ENCODE data around the gene NINJ1. TPM values are rescaled to one million over a fixed set of nuclear protein-coding genes. Genes with fewer than 3 reads are reported as not detected.
A peak's percentile ranks its signal among the peaks of the same experiment; 100 is the strongest.

NINJ1 gene
- total and polyA plus RNA-seq, 2 of the 4 experiments (the other 2 are of a cell fraction): 21.9 to 38.8 TPM

DNA sequence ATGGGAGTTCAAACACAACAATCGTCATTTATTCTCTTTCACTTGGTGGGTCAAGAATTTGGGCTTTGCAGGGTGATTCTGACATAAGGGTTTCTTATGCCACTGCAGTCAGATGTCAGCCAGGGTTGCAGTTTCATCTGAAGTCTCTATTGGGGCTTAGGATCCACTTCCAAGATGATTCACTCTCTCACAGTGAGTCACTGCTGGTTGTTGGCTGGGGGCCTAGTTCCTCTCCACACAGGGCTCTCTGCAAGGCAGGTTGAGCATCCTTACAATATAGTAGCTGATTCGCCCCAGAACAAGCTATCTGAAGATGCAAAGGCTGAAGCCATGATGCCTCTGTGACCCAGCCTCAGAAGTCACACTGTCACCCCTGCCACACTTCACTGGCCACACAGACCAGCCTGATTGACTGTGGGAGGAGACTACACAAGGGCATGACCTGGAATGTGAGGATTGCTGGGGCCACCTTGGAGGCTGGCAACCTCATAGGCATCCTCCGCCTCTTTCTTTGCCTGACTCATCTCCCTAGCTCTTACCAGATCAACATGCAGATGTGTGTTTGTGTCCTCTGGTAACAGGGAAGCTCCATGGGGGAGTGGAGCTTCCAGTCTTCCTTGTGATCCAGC is 42.5 kb downstream of the NINJ1 start:
- peaks cover 19% of the 10 kb centered on the region for H3K9me3 ChIP-seq (ENCODE audit: control insufficient read depth, insufficient read depth, low read length)
- intact Hi-C loops (cut with micrococcal nuclease): loop anchor here (10.0 kb wide), 1 partner anchor 363 kb away; the partner anchor contains the start of genes FAM120A and FAM120AOS

More for the DNA sequence above, 42.5 kb downstream of the NINJ1 start:
- H3K9me1 ChIP-seq (ENCODE audit: insufficient read depth, low read length): no peaks in the 10 kb centered on the region; the same call in 1 of the 2 replicates
- no peaks in the 10 kb centered on the region for H3K27me3 ChIP-seq (ENCODE audit: control insufficient read depth, insufficient read depth, low read length)
- no TSS peak for BruUV-seq (replicated peaks)
- no peak overlapping the region for H3K4ac ChIP-seq (ENCODE audit: low read depth, low read length)
- H2BK5ac ChIP-seq (ENCODE audit: low read depth, low read length, poor library complexity, severe bottlenecking): peak overlapping the region; percentile 86
- no peak overlapping the region for H3K56ac ChIP-seq (ENCODE audit: extremely low read depth, insufficient read depth, low read length)
- H2AK9ac ChIP-seq (replicated peaks; ENCODE audit: low read depth, low read length, poor library complexity): peak overlapping the region; percentile 88
- no peak overlapping the region for H4K5ac ChIP-seq (ENCODE audit: low read depth, low read length)
- no peak overlapping the region for H3K4me3 ChIP-seq (ENCODE audit: insufficient read depth, low read depth, low read length)
- no peaks in the 10 kb centered on the region for H3K36me3 ChIP-seq (ENCODE audit: control insufficient read depth, insufficient read depth, low read length)
- H3K23ac ChIP-seq (ENCODE audit: low read depth, low read length): no peak overlapping the region
- H2AK5ac ChIP-seq (ENCODE audit: low read depth, low read length): no peak overlapping the region
- peak overlapping the region in 1 of 2 experiments; percentile 26; a peak in 1 of 4 replicates for H4K8ac ChIP-seq (ENCODE audit: low read depth in 2 of 2, low read length in 2 of 2)
- dilution Hi-C loops (cut with HindIII; ENCODE audit: low sequenced_read_pairs, unreplicated experiment) (no loop called here), in situ Hi-C loops (cut with MboI; ENCODE audit: low sequenced_read_pairs) (no loop called here)
- H3K27ac ChIP-seq (ENCODE audit: insufficient read depth, low read length): no peak overlapping the region
- peaks cover 7% of the 10 kb centered on the region; the same call in 1 of the 2 replicates for H3K4me1 ChIP-seq (ENCODE audit: control insufficient read depth, insufficient read depth, low read length)
- peak; percentile 90 for DNase-seq
- POLR2A ChIA-PET (ENCODE audit: unreplicated experiment): no interaction called here
- H4K20me1 ChIP-seq (ENCODE audit: insufficient read depth, low read length): no peaks in the 10 kb centered on the region
- no peak for ATAC-seq (ENCODE audit: low read depth)
- TF ChIP-seq CHD1 (IDR thresholded peaks at IDR 0.05; ENCODE audit: low read depth, low read length) (no peak), FOS (IDR thresholded peaks at IDR 0.05; ENCODE audit: low read depth, low read length) (peak; percentile 75)
- TF ChIP-seq, protein P1, sequence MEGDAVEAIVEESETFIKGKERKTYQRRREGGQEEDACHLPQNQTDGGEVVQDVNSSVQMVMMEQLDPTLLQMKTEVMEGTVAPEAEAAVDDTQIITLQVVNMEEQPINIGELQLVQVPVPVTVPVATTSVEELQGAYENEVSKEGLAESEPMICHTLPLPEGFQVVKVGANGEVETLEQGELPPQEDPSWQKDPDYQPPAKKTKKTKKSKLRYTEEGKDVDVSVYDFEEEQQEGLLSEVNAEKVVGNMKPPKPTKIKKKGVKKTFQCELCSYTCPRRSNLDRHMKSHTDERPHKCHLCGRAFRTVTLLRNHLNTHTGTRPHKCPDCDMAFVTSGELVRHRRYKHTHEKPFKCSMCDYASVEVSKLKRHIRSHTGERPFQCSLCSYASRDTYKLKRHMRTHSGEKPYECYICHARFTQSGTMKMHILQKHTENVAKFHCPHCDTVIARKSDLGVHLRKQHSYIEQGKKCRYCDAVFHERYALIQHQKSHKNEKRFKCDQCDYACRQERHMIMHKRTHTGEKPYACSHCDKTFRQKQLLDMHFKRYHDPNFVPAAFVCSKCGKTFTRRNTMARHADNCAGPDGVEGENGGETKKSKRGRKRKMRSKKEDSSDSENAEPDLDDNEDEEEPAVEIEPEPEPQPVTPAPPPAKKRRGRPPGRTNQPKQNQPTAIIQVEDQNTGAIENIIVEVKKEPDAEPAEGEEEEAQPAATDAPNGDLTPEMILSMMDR (conservative IDR thresholded peaks at IDR 0.05; ENCODE audit: low read depth, low read length): no peak
- H2BK20ac ChIP-seq (ENCODE audit: low read depth, low read length): no peak overlapping the region
- CTCF ChIA-PET: no interaction called here
- no peak overlapping the region for H3K9ac ChIP-seq (ENCODE audit: low read depth, low read length)
- H2AFZ ChIP-seq (replicated peaks; ENCODE audit: low read length, poor library complexity): peak overlapping the region; percentile 76
- no peak overlapping the region for H2BK120ac ChIP-seq (ENCODE audit: low read depth, low read length)
- peaks cover 2% of the 10 kb centered on the region in 2 experiments; a peak in 2 of 4 replicates for H3K79me1 ChIP-seq (ENCODE audit: low read depth in 1 of 2, low read length in 2 of 2)
- no peak overlapping the region for H2BK15ac ChIP-seq (ENCODE audit: low read depth, low read length)
- no peak overlapping the region for H4K91ac ChIP-seq (ENCODE audit: insufficient read depth, low read depth, low read length)
- no peak overlapping the region for H3K4me2 ChIP-seq (ENCODE audit: low read depth, low read length)
- 60% methylated on average over 1 of the region's 3 CpGs; no CpG with 5 or more reads in 1 of the 2 experiments for WGBS, 2 experiments (ENCODE audit: extremely low coverage in 2 of 2, insufficient read length in 1 of 2)
- H3K18ac ChIP-seq (ENCODE audit: low read depth, low read length): no peak overlapping the region; the same call in 1 of the 2 replicates
- H3K14ac ChIP-seq (replicated peaks; ENCODE audit: low read depth, low read length): no peak overlapping the region
